ENCODE data around the gene RNASE1. TPM values are rescaled to one million over a fixed set of nuclear protein-coding genes. Genes with fewer than 3 reads are reported as not detected.
A peak's percentile ranks its signal among the peaks of the same experiment; 100 is the strongest.

RNASE1 gene
- total and polyA plus RNA-seq, 2 donors (not counting 3 experiments of a cell fraction or from before 2014, with no cell fraction given), result 182 to 909 TPM

- Histone ChIP-seq H3K9me1 (replicated peaks; ENCODE audit: control insufficient read depth, extremely low read depth, insufficient read depth, low read length) (no peaks in the 10 kb centered on the region), H4K20me1 (replicated peaks; ENCODE audit: control insufficient read depth, extremely low read depth, insufficient read depth, low read length) (no peaks in the 10 kb centered on the region), H3K79me2 (ENCODE audit: control insufficient read depth, insufficient read depth, low read length) (no peaks in the 10 kb centered on the region), H3K4me2 (ENCODE audit: insufficient read depth, low read length) (no peak overlapping the region), H3K27ac (ENCODE audit: insufficient read depth, low read depth, low read length) (no peak overlapping the region), H3K4me1 (ENCODE audit: control insufficient read depth, extremely low read depth, insufficient read depth, low read length) (no peaks in the 10 kb centered on the region), H2AFZ (ENCODE audit: low read depth, low read length) (no peak overlapping the region), H3K9me3 (replicated peaks; ENCODE audit: control insufficient read depth, insufficient read depth, low read length) (no peaks in the 10 kb centered on the region), H3K27me3 (ENCODE audit: control insufficient read depth in 2 of 2, insufficient read depth in 2 of 2, low read length in 2 of 2) (no peaks in the 10 kb centered on the region), H3K4me3 (replicated peaks in 1 of 3; ENCODE audit: insufficient read depth in 1 of 3, low read depth in 1 of 3, low read length in 3 of 3) (no peak overlapping the region), H3K36me3 (ENCODE audit: control insufficient read depth in 2 of 2, extremely low read depth in 1 of 2, insufficient read depth in 2 of 2, low read length in 2 of 2) (no peaks in the 10 kb centered on the region), H3K9ac (replicated peaks; ENCODE audit: extremely low read depth, insufficient read depth, low read length) (no peak overlapping the region)
- POLR2A ChIA-PET, result interaction anchor here (0.5 kb wide), 1 partner anchor 16 kb away, joined by 3 read pairs; no protein-coding TSS in a partner anchor
- intact Hi-C loops (cut with micrococcal nuclease) (loop anchor here (5.0 kb wide), 1 partner anchor 80 kb away; no protein-coding TSS in a partner anchor), dilution Hi-C loops (cut with MboI; ENCODE audit: extremely low pct_ligation_motif_present, low sequenced_read_pairs) (no loop called here)
- TF ChIP-seq CTCF (IDR thresholded peaks at IDR 0.05; ENCODE audit: extremely low read depth in 1 of 2, insufficient read depth in 1 of 2, low read depth in 1 of 2, low read length in 2 of 2) (peak; percentile 42 to 55), GATA2 (IDR thresholded peaks at IDR 0.05; ENCODE audit: insufficient read depth, insufficient read length, low read depth, low read length) (no peak)
- peak; percentile 47 for DNase-seq (ENCODE audit: low read depth, low spot score)
- no TSS peak for BruUV-seq (replicated peaks)
- peak; percentile 35 for FAIRE-seq
- CTCF ChIA-PET, result interaction anchor here (0.6 to 1.4 kb wide), 21 partner anchors 9 to 207 kb away, joined by 3 to 15 read pairs (median 5); partner anchors contain the start of gene RNASE6
Observed at GRCh38 chr14:20836668-20837338, 34.2 kb upstream of the RNASE1 start.

- Histone ChIP-seq H3K9me1 (replicated peaks; ENCODE audit: control insufficient read depth, extremely low read depth, insufficient read depth, low read length) (no peaks in the 10 kb centered on the region), H3K4me2 (ENCODE audit: insufficient read depth, low read length) (no peak overlapping the region), H4K20me1 (replicated peaks; ENCODE audit: control insufficient read depth, extremely low read depth, insufficient read depth, low read length) (no peaks in the 10 kb centered on the region), H3K36me3 (ENCODE audit: control insufficient read depth in 2 of 2, extremely low read depth in 1 of 2, insufficient read depth in 2 of 2, low read length in 2 of 2) (no peaks in the 10 kb centered on the region), H3K4me1 (ENCODE audit: control insufficient read depth, extremely low read depth, insufficient read depth, low read length) (no peaks in the 10 kb centered on the region), H3K4me3 (replicated peaks in 1 of 3; ENCODE audit: insufficient read depth in 1 of 3, low read depth in 1 of 3, low read length in 3 of 3) (no peak overlapping the region), H3K79me2 (ENCODE audit: control insufficient read depth, insufficient read depth, low read length) (no peaks in the 10 kb centered on the region), H3K9ac (replicated peaks; ENCODE audit: extremely low read depth, insufficient read depth, low read length) (no peak overlapping the region), H3K9me3 (replicated peaks; ENCODE audit: control insufficient read depth, insufficient read depth, low read length) (no peaks in the 10 kb centered on the region), H3K27me3 (ENCODE audit: control insufficient read depth in 2 of 2, insufficient read depth in 2 of 2, low read length in 2 of 2) (no peaks in the 10 kb centered on the region), H3K27ac (ENCODE audit: insufficient read depth, low read depth, low read length) (no peak overlapping the region), H2AFZ (ENCODE audit: low read depth, low read length) (no peak overlapping the region)
- intact Hi-C loops (cut with micrococcal nuclease) (loop anchor here (5.0 kb wide), 1 partner anchor 78 kb away; no protein-coding TSS in a partner anchor), dilution Hi-C loops (cut with MboI; ENCODE audit: extremely low pct_ligation_motif_present, low sequenced_read_pairs) (no loop called here)
- FAIRE-seq, result no peak
- TF ChIP-seq MAX (IDR thresholded peaks at IDR 0.05; ENCODE audit: insufficient read depth, insufficient read length), result no peak
- no peak for TF ChIP-seq CTCF (IDR thresholded peaks at IDR 0.05; ENCODE audit: extremely low read depth in 1 of 2, insufficient read depth in 1 of 2, low read depth in 1 of 2, low read length in 2 of 2)
- no peak for TF ChIP-seq EZH2 (IDR thresholded peaks at IDR 0.05; ENCODE audit: borderline replicate concordance, low read depth, low read length, severe bottlenecking)
- no peak for TF ChIP-seq GATA2 (IDR thresholded peaks at IDR 0.05; ENCODE audit: insufficient read depth, insufficient read length, low read depth, low read length)
- no peak for TF ChIP-seq MYC (IDR thresholded peaks at IDR 0.05; ENCODE audit: low read depth, low read length)
- no peak for TF ChIP-seq POLR2AphosphoS5 (IDR thresholded peaks at IDR 0.05; ENCODE audit: insufficient read depth, low read depth, low read length)
- TF ChIP-seq FOS (IDR thresholded peaks at IDR 0.05; ENCODE audit: borderline replicate concordance, insufficient read depth, low read length), result no peak
- TF ChIP-seq JUN (IDR thresholded peaks at IDR 0.05; ENCODE audit: borderline replicate concordance, insufficient read depth, insufficient read length, low read depth), result no peak
- no peak for TF ChIP-seq POLR2A (IDR thresholded peaks at IDR 0.05; ENCODE audit: low read depth, low read length)
- POLR2A ChIA-PET, result no interaction called here
- CTCF ChIA-PET, result interaction anchor here (1.5 kb wide), 1 partner anchor 23 kb away, joined by 4 read pairs; no protein-coding TSS in a partner anchor
- DNase-seq (ENCODE audit: low read depth, low spot score), result no peak
- no TSS peak for BruUV-seq (replicated peaks)
Observed at GRCh38 chr14:20834899-20835298, 32.3 kb upstream of the RNASE1 start.
